Lower leg skin (tissue), 3 donors: ENCODE data around the gene IL17RC.

Experiments
- CTCF ChIP-seq, 3 donors: fragments of 450-650 bp; IDR thresholded peaks; one replicate each; pipeline ENCODE4 v1.5.1; 2016; ENCODE audit warnings: antibody characterized with exemption in 3 of 3, mild to moderate bottlenecking in 3 of 3, moderate library complexity in 2 of 3
- POLR2A ChIP-seq, 2 donors: fragments of 450-650 bp; IDR thresholded peaks; one replicate each; pipeline ENCODE4 v1.6.1; 2016 to 2017; ENCODE audit warnings: antibody characterized with exemption in 2 of 2, mild to moderate bottlenecking in 1 of 2, moderate library complexity in 1 of 2

- TF ChIP-seq CTCF (IDR thresholded peaks at IDR 0.05) (no peak), POLR2A (IDR thresholded peaks at IDR 0.05) (no peak)
Observed at GRCh38 chr3:9888540-9888939, 28.4 kb upstream of the IL17RC start.
